ENCODE measurements around the gene EIPR1. TPM values are rescaled to one million over a fixed set of nuclear protein-coding genes. Genes with fewer than 3 reads are reported as not detected.

Gene EIPR1
- total RNA-seq, 1 experiment from 2014 or later = 36.9 TPM

- no peaks in the 10 kb centered on the region for H3K27me3 Mint-ChIP-seq (ENCODE audit: insufficient read depth, unreplicated experiment)
- peaks cover 6% of the 10 kb centered on the region for H3K9me3 Mint-ChIP-seq (ENCODE audit: unreplicated experiment)
- intact Hi-C loops (cut with micrococcal nuclease; ENCODE audit: unreplicated experiment) = no loop called here
- no peak overlapping the region for H3K4me3 Mint-ChIP-seq (ENCODE audit: unreplicated experiment)
- Histone ChIP-seq H3K27me3 (replicated peaks; ENCODE audit: control insufficient read depth, insufficient read depth, low read length) (no peaks in the 10 kb centered on the region), H3K36me3 (ENCODE audit: control insufficient read depth, insufficient read depth, low read length) (no peaks in the 10 kb centered on the region), H3K4me1 (no peaks in the 10 kb centered on the region), H3K9me3 (no peaks in the 10 kb centered on the region), H3K4me3 (ENCODE audit: low read depth, low read length) (no peak overlapping the region)
- no peaks in the 10 kb centered on the region for H3K4me1 Mint-ChIP-seq (ENCODE audit: low read depth, unreplicated experiment)
- no peak overlapping the region for H3K27ac Mint-ChIP-seq (ENCODE audit: unreplicated experiment)
- peaks cover 8% of the 10 kb centered on the region for H3K36me3 Mint-ChIP-seq (ENCODE audit: insufficient read depth, unreplicated experiment)
- no peak for DNase-seq
- TF ChIP-seq CTCF (IDR thresholded peaks at IDR 0.05; ENCODE audit: insufficient read depth in 1 of 2, low read depth in 1 of 2, low read length in 1 of 2, severe bottlenecking in 1 of 2, unreplicated experiment in 1 of 2) = no peak
- ChIA-PET CTCF (interaction anchor here (0.7 kb wide), 1 partner anchor 79 kb away, joined by 6 read pairs; no protein-coding TSS in a partner anchor), POLR2A (no interaction called here)
- no TSS peak for BruUV-seq (replicated peaks)
Measured at GRCh38 chr2:3283206-3283605, 94.4 kb downstream of the EIPR1 start.

- ChIA-PET POLR2A (no interaction called here), CTCF (no interaction called here)
- Histone ChIP-seq H3K27me3 (replicated peaks; ENCODE audit: control insufficient read depth, insufficient read depth, low read length) (no peaks in the 10 kb centered on the region), H3K4me1 (no peaks in the 10 kb centered on the region), H3K9me3 (no peaks in the 10 kb centered on the region), H3K36me3 (ENCODE audit: control insufficient read depth, insufficient read depth, low read length) (no peaks in the 10 kb centered on the region), H3K4me3 (ENCODE audit: low read depth, low read length) (no peak overlapping the region)
- DNase-seq = no peak
- Mint-ChIP-seq H3K36me3 (ENCODE audit: insufficient read depth, unreplicated experiment) (peaks cover 9% of the 10 kb centered on the region), H3K27me3 (ENCODE audit: insufficient read depth, unreplicated experiment) (no peaks in the 10 kb centered on the region), H3K9me3 (ENCODE audit: unreplicated experiment) (peaks cover 3% of the 10 kb centered on the region), H3K4me3 (ENCODE audit: unreplicated experiment) (no peak overlapping the region), H3K27ac (ENCODE audit: unreplicated experiment) (no peak overlapping the region), H3K4me1 (ENCODE audit: low read depth, unreplicated experiment) (no peaks in the 10 kb centered on the region)
- intact Hi-C loops (cut with micrococcal nuclease; ENCODE audit: unreplicated experiment) = no loop called here
- no peak for TF ChIP-seq CTCF (IDR thresholded peaks at IDR 0.05; ENCODE audit: insufficient read depth in 1 of 2, low read depth in 1 of 2, low read length in 1 of 2, severe bottlenecking in 1 of 2, unreplicated experiment in 1 of 2)
- no TSS peak for BruUV-seq (replicated peaks)
Measured at GRCh38 chr2:3282056-3282998, 95.3 kb downstream of the EIPR1 start.

GRCh38 chr2:3280683-3281520 is 96.7 kb downstream of the EIPR1 start:
- no peak for TF ChIP-seq CTCF (IDR thresholded peaks at IDR 0.05; ENCODE audit: insufficient read depth in 1 of 2, low read depth in 1 of 2, low read length in 1 of 2, severe bottlenecking in 1 of 2, unreplicated experiment in 1 of 2)
- no peak overlapping the region for H3K4me3 ChIP-seq (ENCODE audit: low read depth, low read length)
- DNase-seq = no peak
- H3K4me1 ChIP-seq = no peaks in the 10 kb centered on the region
- peaks cover 9% of the 10 kb centered on the region for H3K36me3 Mint-ChIP-seq (ENCODE audit: insufficient read depth, unreplicated experiment)
- H3K36me3 ChIP-seq (ENCODE audit: control insufficient read depth, insufficient read depth, low read length) = no peaks in the 10 kb centered on the region
- H3K4me3 Mint-ChIP-seq (ENCODE audit: unreplicated experiment) = no peak overlapping the region
- no peaks in the 10 kb centered on the region for H3K27me3 Mint-ChIP-seq (ENCODE audit: insufficient read depth, unreplicated experiment)
- H3K9me3 ChIP-seq = no peaks in the 10 kb centered on the region
- intact Hi-C loops (cut with micrococcal nuclease; ENCODE audit: unreplicated experiment) = no loop called here
- H3K4me1 Mint-ChIP-seq (ENCODE audit: low read depth, unreplicated experiment) = no peaks in the 10 kb centered on the region
- POLR2A ChIA-PET = no interaction called here
- H3K9me3 Mint-ChIP-seq (ENCODE audit: unreplicated experiment) = no peaks in the 10 kb centered on the region
- no peaks in the 10 kb centered on the region for H3K27me3 ChIP-seq (replicated peaks; ENCODE audit: control insufficient read depth, insufficient read depth, low read length)
- BruUV-seq (replicated peaks) = no TSS peak
- no peak overlapping the region for H3K27ac Mint-ChIP-seq (ENCODE audit: unreplicated experiment)
- CTCF ChIA-PET = no interaction called here
